ENCODE measurements around the gene TREX2.
A peak's percentile ranks its signal among the peaks of the same experiment; 100 is the strongest.

DNA sequence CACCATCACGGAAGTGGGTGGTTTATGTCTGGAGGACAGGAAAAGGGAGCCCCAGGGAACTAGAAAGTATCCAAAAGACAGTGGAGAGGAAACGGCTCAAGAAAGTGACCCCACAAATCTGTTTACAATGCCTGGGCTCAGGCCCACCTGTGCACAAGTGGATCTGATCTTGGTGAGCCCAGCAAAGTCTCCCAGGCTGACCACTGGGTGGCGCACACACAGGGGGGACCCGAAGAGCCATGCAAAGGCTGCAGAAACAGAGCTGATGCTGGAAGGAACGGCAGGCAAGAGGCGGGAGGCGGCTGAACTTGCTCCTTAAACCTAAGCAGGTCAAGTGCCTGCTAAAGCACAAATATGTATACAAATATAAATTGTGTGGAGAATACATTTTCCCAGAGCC, 15.0 kb upstream of the TREX2 start:
- TF ChIP-seq, protein P1, sequence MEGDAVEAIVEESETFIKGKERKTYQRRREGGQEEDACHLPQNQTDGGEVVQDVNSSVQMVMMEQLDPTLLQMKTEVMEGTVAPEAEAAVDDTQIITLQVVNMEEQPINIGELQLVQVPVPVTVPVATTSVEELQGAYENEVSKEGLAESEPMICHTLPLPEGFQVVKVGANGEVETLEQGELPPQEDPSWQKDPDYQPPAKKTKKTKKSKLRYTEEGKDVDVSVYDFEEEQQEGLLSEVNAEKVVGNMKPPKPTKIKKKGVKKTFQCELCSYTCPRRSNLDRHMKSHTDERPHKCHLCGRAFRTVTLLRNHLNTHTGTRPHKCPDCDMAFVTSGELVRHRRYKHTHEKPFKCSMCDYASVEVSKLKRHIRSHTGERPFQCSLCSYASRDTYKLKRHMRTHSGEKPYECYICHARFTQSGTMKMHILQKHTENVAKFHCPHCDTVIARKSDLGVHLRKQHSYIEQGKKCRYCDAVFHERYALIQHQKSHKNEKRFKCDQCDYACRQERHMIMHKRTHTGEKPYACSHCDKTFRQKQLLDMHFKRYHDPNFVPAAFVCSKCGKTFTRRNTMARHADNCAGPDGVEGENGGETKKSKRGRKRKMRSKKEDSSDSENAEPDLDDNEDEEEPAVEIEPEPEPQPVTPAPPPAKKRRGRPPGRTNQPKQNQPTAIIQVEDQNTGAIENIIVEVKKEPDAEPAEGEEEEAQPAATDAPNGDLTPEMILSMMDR (conservative IDR thresholded peaks at IDR 0.05; ENCODE audit: low read depth in 2 of 2) = peak; percentile 68 to 77
- TF ChIP-seq EZH2phosphoT487 (IDR thresholded peaks at IDR 0.05; ENCODE audit: unreplicated experiment) (no peak), CREB1 (CRISPR knock-in tag; IDR thresholded peaks at IDR 0.05; ENCODE audit: low read depth) (no peak)

Data from GM23338 (cell line).